Fibroblast of peridontal ligament (primary cell): ENCODE measurements around the gene PYY.
A peak's percentile ranks its signal among the peaks of the same experiment; 100 is the strongest.
"Not testable (repeated sequence)": the region's sequence is repeated elsewhere in the genome, so short reads cannot be mapped to it uniquely, and the experiment has no call there.

Experiments used
- DNase-seq: peaks from one replicate; pipeline ENCODE4 v3.0.0-alpha.2; 2010; ENCODE audit errors: extremely low read depth

The PYY gene

GRCh38 chr17:43945074-43945829, 8.5 kb downstream of the PYY start:
- peak; percentile 72 for DNase-seq

- no peak for DNase-seq
Measured at GRCh38 chr17:43942051-43942685, 11.6 kb downstream of the PYY start, which contains the start of gene PPY. Gene PPY, minus strand, starts transcription at chr17:43942476. Its CDS starts 822 bp downstream, at chr17:43941654.

- peak; percentile 30 for DNase-seq
Measured at GRCh38 chr17:43940630-43941029, 13.1 kb downstream of the PYY start.

GRCh38 chr17:43939886-43940285, 13.9 kb downstream of the PYY start:
- DNase-seq, result no peak

- not testable (repeated sequence) for DNase-seq
Measured at GRCh38 chr17:43939452-43939851, 14.3 kb downstream of the PYY start.

- DNase-seq, result no peak
Measured at GRCh38 chr17:43938838-43939182, 14.9 kb downstream of the PYY start.

- DNase-seq, result no peak
Measured at GRCh38 chr17:43936434-43936833, 17.3 kb downstream of the PYY start.

- DNase-seq, result no peak
Measured at GRCh38 chr17:43935926-43936261, 17.8 kb downstream of the PYY start.

- DNase-seq, result no peak
Measured at GRCh38 chr17:43935204-43935925, 18.4 kb downstream of the PYY start.

GRCh38 chr17:43932923-43933322, 20.8 kb downstream of the PYY start:
- DNase-seq, result no peak

- no peak for DNase-seq
Measured at GRCh38 chr17:43932357-43932756, 21.4 kb downstream of the PYY start.

GRCh38 chr17:43931062-43931571, 22.6 kb downstream of the PYY start:
- DNase-seq, result no peak

GRCh38 chr17:43928609-43929008, 25.1 kb downstream of the PYY start:
- no peak for DNase-seq

- DNase-seq, result not testable (repeated sequence)
Measured at GRCh38 chr17:43927929-43928328, 25.8 kb downstream of the PYY start.

- DNase-seq, result no peak
Measured at GRCh38 chr17:43927060-43927864, 26.5 kb downstream of the PYY start.

GRCh38 chr17:43924558-43924957, 29.2 kb downstream of the PYY start:
- no peak for DNase-seq

GRCh38 chr17:43920500-43921095, 33.1 kb downstream of the PYY start:
- DNase-seq, result no peak

GRCh38 chr17:43918026-43918389, 35.7 kb downstream of the PYY start:
- no peak for DNase-seq

- DNase-seq, result peak; percentile 23
Measured at GRCh38 chr17:43917348-43918025, 36.3 kb downstream of the PYY start.

GRCh38 chr17:43917016-43917347, 36.8 kb downstream of the PYY start:
- DNase-seq, result no peak

- no peak for DNase-seq
Measured at GRCh38 chr17:43916385-43916784, 37.4 kb downstream of the PYY start.
